ENCODE measurements around the gene CMYA5.

GRCh38 chr5:79753877-79754645 lies 64.4 kb downstream of the CMYA5 start:
- TF ChIP-seq CBX3 (IDR thresholded peaks at IDR 0.05; ENCODE audit: borderline replicate concordance in 1 of 2, low read length in 2 of 2): no peak
- TF ChIP-seq CHD4 (IDR thresholded peaks at IDR 0.05; ENCODE audit: insufficient read depth, insufficient replicate concordance, low read depth, low read length, poor library complexity, severe bottlenecking): no peak
- no peak for TF ChIP-seq CTCF (IDR thresholded peaks at IDR 0.05 in 2 of 3, conservative IDR thresholded peaks at IDR 0.05 in 1 of 3; ENCODE audit: insufficient read depth in 2 of 3, low read depth in 1 of 3, low read length in 3 of 3)
- TF ChIP-seq EP300 (IDR thresholded peaks at IDR 0.05; ENCODE audit: low read length): no peak
- TF ChIP-seq CEBPG (CRISPR knock-in tag; IDR thresholded peaks at IDR 0.05): no peak
- no peak for TF ChIP-seq CEBPG (tag; conservative IDR thresholded peaks at IDR 0.05 in 1 of 2, IDR thresholded peaks at IDR 0.05 in 1 of 2)
- no peak for TF ChIP-seq TFAP4 (CRISPR knock-in tag; IDR thresholded peaks at IDR 0.05; ENCODE audit: borderline replicate concordance)
- TF ChIP-seq RAD21 (CRISPR knock-in tag; conservative IDR thresholded peaks at IDR 0.05 in 1 of 2, IDR thresholded peaks at IDR 0.05 in 1 of 2): no peak
- no peak for TF ChIP-seq TBP (optimal IDR thresholded peaks at IDR 0.05; ENCODE audit: low read depth, low read length)
- TF ChIP-seq ATF1 (CRISPR knock-in tag; IDR thresholded peaks at IDR 0.05): no peak
- TF ChIP-seq ATF1 (tag; IDR thresholded peaks at IDR 0.05): no peak
- TF ChIP-seq CHD1 (IDR thresholded peaks at IDR 0.05; ENCODE audit: low read length): no peak
- no peak for TF ChIP-seq ZNF398 (CRISPR knock-in tag; IDR thresholded peaks at IDR 0.05)
- TF ChIP-seq PURB (CRISPR knock-in tag; IDR thresholded peaks at IDR 0.05; ENCODE audit: low read depth): no peak
- no peak for TF ChIP-seq TAF1 (IDR thresholded peaks at IDR 0.05; ENCODE audit: control insufficient read depth, extremely low read depth, insufficient read depth, low read length, severe bottlenecking)
- TF ChIP-seq CREBBP (IDR thresholded peaks at IDR 0.05; ENCODE audit: low read depth, low read length): no peak

All from K562 (cell line).